Endothelial cell (in vitro differentiated cells): ENCODE measurements around the gene CXCL6. TPM values are rescaled to one million over a fixed set of nuclear protein-coding genes. Genes with fewer than 3 reads are reported as not detected.

Experiments used
- DNase-seq: peaks from one replicate; pipeline ENCODE4 v3.0.0; 2021; ENCODE audit warnings: low spot score
- H3K27ac Mint-ChIP-seq: one replicate; pipeline ENCODE4 v1.8.0; 2021; ENCODE audit warnings: mixed read lengths, inconsistent platforms; ENCODE audit not compliant: unreplicated experiment
- H3K27me3 Mint-ChIP-seq: one replicate; pipeline ENCODE4 v1.8.0; 2021; ENCODE audit warnings: mild to moderate bottlenecking, moderate library complexity, mixed read lengths, inconsistent platforms; ENCODE audit not compliant: unreplicated experiment
- H3K36me3 Mint-ChIP-seq: one replicate; pipeline ENCODE4 v1.8.0; 2021; ENCODE audit warnings: mild to moderate bottlenecking, low read depth, mixed read lengths, inconsistent platforms; ENCODE audit not compliant: unreplicated experiment
- H3K4me1 Mint-ChIP-seq: one replicate; pipeline ENCODE4 v1.8.0; 2021; ENCODE audit warnings: mild to moderate bottlenecking, mixed read lengths, inconsistent platforms; ENCODE audit not compliant: unreplicated experiment
- H3K4me3 Mint-ChIP-seq: one replicate; pipeline ENCODE4 v1.8.0; 2021; ENCODE audit warnings: mild to moderate bottlenecking, mixed read lengths, inconsistent platforms; ENCODE audit not compliant: unreplicated experiment
- H3K9me3 Mint-ChIP-seq: one replicate; pipeline ENCODE4 v1.8.0; 2021; ENCODE audit warnings: mixed read lengths, inconsistent platforms; ENCODE audit not compliant: unreplicated experiment
- total RNA-seq: library from RNA; stranded (reverse); fragmentation: NEBNext Ultra II Directional; extraction: Animal tissue kit (Norgen Biotek cat#: 25700); gene quantifications from one replicate; pipeline ENCODE4 v1.2.1, GENCODE V29; 2021; ENCODE audit not compliant: unreplicated experiment
- TF ChIP-seq, protein P1 (sequence below): fragments of 200-600 bp; sonication (generic); IDR thresholded peaks from one replicate; pipeline ENCODE4 v1.5.0; 2021; ENCODE audit warnings: antibody characterized with exemption; ENCODE audit not compliant: unreplicated experiment

The CXCL6 gene
- total RNA-seq, 1 donor from 2014 or later: 0.15 TPM

DNA sequence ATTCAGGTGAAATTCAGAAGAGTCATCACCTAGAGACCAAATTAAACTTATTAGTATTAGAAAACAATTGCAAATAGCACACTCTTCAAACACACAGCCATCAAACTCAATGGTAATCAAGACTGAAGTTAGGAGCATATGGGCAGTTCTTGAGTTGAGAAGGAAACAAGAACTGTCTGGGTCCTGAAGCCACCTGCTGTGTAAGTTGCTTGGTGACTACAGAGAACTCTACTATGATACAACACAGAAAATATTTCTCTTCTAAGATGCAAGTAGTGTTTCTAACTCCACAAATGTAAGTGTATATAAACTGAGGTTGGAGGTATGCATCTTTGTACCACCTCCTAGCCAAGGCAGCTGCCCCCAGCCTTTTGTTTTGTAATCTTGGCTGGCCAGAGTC is 16.3 kb downstream of the CXCL6 start:
- DNase-seq: no peak
- Mint-ChIP-seq H3K4me1 (peaks cover 6% of the 10 kb centered on the region), H3K27ac (no peak overlapping the region), H3K27me3 (no peaks in the 10 kb centered on the region), H3K36me3 (no peaks in the 10 kb centered on the region), H3K4me3 (no peak overlapping the region), H3K9me3 (no peaks in the 10 kb centered on the region)
- TF ChIP-seq, protein P1, sequence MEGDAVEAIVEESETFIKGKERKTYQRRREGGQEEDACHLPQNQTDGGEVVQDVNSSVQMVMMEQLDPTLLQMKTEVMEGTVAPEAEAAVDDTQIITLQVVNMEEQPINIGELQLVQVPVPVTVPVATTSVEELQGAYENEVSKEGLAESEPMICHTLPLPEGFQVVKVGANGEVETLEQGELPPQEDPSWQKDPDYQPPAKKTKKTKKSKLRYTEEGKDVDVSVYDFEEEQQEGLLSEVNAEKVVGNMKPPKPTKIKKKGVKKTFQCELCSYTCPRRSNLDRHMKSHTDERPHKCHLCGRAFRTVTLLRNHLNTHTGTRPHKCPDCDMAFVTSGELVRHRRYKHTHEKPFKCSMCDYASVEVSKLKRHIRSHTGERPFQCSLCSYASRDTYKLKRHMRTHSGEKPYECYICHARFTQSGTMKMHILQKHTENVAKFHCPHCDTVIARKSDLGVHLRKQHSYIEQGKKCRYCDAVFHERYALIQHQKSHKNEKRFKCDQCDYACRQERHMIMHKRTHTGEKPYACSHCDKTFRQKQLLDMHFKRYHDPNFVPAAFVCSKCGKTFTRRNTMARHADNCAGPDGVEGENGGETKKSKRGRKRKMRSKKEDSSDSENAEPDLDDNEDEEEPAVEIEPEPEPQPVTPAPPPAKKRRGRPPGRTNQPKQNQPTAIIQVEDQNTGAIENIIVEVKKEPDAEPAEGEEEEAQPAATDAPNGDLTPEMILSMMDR: no peak

DNA sequence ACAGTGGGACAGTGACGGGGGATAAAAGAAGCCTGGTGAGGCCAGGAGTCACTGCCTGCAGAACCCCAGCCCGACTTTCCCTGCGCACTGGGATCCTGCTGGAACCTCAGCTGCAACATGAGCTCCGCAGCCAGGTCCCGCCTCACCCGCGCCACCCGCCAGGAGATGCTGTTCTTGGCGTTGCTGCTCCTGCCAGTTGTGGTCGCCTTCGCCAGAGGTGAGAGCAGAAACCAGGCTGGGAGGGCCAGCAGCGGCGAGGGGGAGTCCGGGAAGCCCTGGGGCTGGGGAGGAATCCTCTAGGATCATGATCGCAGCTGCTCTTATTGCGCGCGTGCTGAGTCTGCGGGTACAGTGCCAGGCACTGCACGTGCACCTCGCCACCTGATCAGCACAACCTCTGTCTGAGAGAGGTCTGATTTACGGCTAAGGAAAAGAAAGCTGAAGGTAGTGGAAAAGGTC is 16.8 kb downstream of the CXCL6 start, which contains the start of gene PF4V1:
PF4V1 (plus strand) TSS at position 51 of the 459 bp plus-strand sequence; CDS start at position 118, 67 bp downstream.
- Mint-ChIP-seq H3K27me3 (no peaks in the 10 kb centered on the region), H3K4me3 (no peak within 1 kb of the TSS), H3K4me1 (peaks cover 6% of the 10 kb centered on the region), H3K36me3 (no peaks in the 10 kb centered on the region), H3K27ac (no peak within 1 kb of the TSS), H3K9me3 (no peaks in the 10 kb centered on the region)
- TF ChIP-seq, protein P1: no peak
- DNase-seq: no peak

GRCh38 chr4:73853718-73854473 is 17.4 kb downstream of the CXCL6 start:
- H3K27me3 Mint-ChIP-seq: no peaks in the 10 kb centered on the region
- H3K27ac Mint-ChIP-seq: no peak overlapping the region
- H3K4me3 Mint-ChIP-seq: no peak overlapping the region
- H3K9me3 Mint-ChIP-seq: no peaks in the 10 kb centered on the region
- H3K4me1 Mint-ChIP-seq: peaks cover 6% of the 10 kb centered on the region
- TF ChIP-seq, protein P1: no peak
- no peaks in the 10 kb centered on the region for H3K36me3 Mint-ChIP-seq
- no peak for DNase-seq

DNA sequence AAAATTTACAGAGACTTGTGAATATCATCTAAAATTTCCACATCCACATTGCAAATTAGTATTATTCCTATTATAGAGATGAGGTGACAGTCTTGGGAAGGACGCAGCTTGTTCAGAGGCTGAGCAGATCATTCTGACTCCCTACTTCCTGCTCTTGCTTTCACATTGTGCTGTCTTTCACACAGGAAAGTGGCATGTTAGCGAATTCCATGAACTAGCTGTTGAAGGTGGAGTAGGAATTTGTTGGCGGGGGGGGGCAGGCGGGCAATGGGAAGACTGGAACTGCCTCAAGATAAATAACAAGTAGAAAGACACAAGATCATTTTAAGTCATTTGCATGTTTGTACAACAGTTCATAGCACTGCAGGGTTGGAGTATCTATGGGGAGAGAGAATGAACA is 18.9 kb downstream of the CXCL6 start:
- no peak for DNase-seq
- Mint-ChIP-seq H3K9me3 (no peaks in the 10 kb centered on the region), H3K36me3 (no peaks in the 10 kb centered on the region), H3K27ac (no peak overlapping the region), H3K27me3 (no peaks in the 10 kb centered on the region), H3K4me1 (peaks cover 6% of the 10 kb centered on the region), H3K4me3 (no peak overlapping the region)
- TF ChIP-seq, protein P1: no peak

- Mint-ChIP-seq H3K9me3 (no peaks in the 10 kb centered on the region), H3K4me3 (no peak overlapping the region), H3K27ac (no peak overlapping the region), H3K4me1 (peaks cover 6% of the 10 kb centered on the region), H3K36me3 (no peaks in the 10 kb centered on the region), H3K27me3 (no peaks in the 10 kb centered on the region)
- TF ChIP-seq, protein P1: no peak
- no peak for DNase-seq
These were observed 20.0 kb downstream of the CXCL6 start for GRCh38 chr4:73856518-73856917.
